H1 (cell line): ENCODE results near the gene TBX2. TPM values are rescaled to one million over a fixed set of nuclear protein-coding genes. Genes with fewer than 3 reads are reported as not detected.

Experiments
- CEBPB ChIP-seq: IDR thresholded peaks from 2 replicates; pipeline ENCODE4 v1.6.1; 2012; ENCODE audit warnings: low read depth, low read length
- CHD2 ChIP-seq: IDR thresholded peaks from 2 replicates; pipeline ENCODE4 v1.6.1; 2012; ENCODE audit warnings: low read length, improper control_type of control experiment
- EZH2 ChIP-seq: fragments of 200-600 bp; sonication (generic); IDR thresholded peaks from 2 replicates; pipeline ENCODE4 v1.7.1; 2012; ENCODE audit warnings: low read depth, mild to moderate bottlenecking, moderate library complexity, low read length, inconsistent platforms; ENCODE audit not compliant: severe bottlenecking
- MAFK ChIP-seq: IDR thresholded peaks from 2 replicates; pipeline ENCODE4 v1.6.1; 2012; ENCODE audit warnings: low read depth, mild to moderate bottlenecking, improper control_type of control experiment, low read length
- RNF2 ChIP-seq: fragments of 200-900, 300-1000 bp; sonication (generic); IDR thresholded peaks from 2 replicates; pipeline ENCODE4 v1.7.1; 2016; ENCODE audit warnings: borderline replicate concordance, low read depth, mild to moderate bottlenecking, antibody characterized with exemption, low read length; ENCODE audit not compliant: poor library complexity, severe bottlenecking; ENCODE audit errors: missing control alignments
- RXRA ChIP-seq: IDR thresholded peaks from 2 replicates; pipeline ENCODE4 v1.6.1; 2011; ENCODE audit warnings: low read depth, mild to moderate bottlenecking, low read length, moderate library complexity; ENCODE audit not compliant: insufficient read depth
- polyA plus RNA-seq, 7 experiments: library from polyadenylated mRNA; depleted of rRNA in 3 of 7; stranded (reverse) in 5 of 7; unstranded in 2 of 7; fragments of >200 nt in 5 of 7; fragments of 200-250 nt in 2 of 7; gene quantifications; 1 replicate in 5 of 7; 2 replicates in 1 of 7; 4 replicates in 1 of 7; pipeline versions ENCODE4 v1.2.1 to v1.2.3, GENCODE V29; 2011 to 2013; ENCODE audit warnings: missing spikeins in 2 of 7, mixed read lengths in 2 of 7
- total RNA-seq: library from RNA; stranded (reverse); fragmentation: NEBNext Ultra II Directional; extraction: Animal tissue kit (Norgen Biotek cat#: 25700); gene quantifications from 2 replicates; pipeline ENCODE4 v1.2.1, GENCODE V29; 2021
- TF ChIP-seq, protein P1 (sequence below): fragments of 300-600 bp; sonication (generic); IDR thresholded peaks from 2 replicates; pipeline ENCODE4 v1.7.1; 2012; ENCODE audit warnings: low read length, moderate library complexity, mild to moderate bottlenecking, inconsistent platforms; ENCODE audit not compliant: insufficient replicate concordance
- TF ChIP-seq, protein P2 (sequence below): IDR thresholded peaks from 2 replicates; pipeline ENCODE4 v1.6.1; 2012; ENCODE audit warnings: inconsistent platforms

TBX2 gene
- total and polyA plus RNA-seq, 2 of the 8 experiments (the other 6 are each of a cell fraction or from before 2014, with no cell fraction given): not detected

DNA sequence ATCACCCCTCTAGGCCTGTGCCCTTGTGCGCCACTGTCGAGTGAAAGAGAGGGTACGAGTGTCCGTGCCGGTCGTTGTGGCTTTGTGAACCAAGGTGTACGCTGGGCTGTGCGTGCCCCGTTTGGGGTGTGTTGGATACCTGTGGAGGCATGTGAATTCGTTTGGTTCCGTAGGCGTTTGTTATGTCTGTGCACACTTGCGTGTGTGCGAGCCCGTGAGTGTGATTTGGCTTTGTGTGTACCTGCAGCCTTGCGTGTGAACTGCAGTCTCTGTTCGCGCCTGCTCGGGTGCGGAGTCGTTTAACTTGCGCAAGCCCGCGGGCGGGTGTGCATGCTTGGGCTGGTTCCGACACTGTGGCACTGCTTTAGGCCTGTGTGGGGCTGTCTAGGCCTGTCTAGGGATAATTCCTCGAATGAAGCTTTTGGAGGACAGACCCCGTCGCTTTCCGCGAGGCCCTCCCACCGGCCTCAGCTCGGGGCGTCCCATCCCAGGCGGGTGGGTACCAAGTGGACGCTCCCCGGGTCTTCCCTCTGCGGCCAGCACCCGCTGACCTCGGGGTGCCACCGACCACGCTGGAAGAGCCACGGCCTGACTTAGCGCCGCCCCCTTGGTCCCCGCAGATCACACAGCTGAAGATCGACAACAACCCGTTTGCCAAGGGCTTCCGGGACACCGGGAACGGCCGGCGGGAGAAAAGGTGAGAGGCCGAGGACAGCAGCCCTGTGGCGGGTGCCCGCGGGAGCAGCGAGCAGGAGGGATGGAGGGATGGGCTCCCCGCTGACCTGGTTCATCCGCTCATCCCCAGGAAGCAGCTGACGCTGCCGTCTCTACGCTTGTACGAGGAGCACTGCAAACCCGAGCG is 4.4 kb downstream of the TBX2 start (continued):
- TF ChIP-seq, protein P1, sequence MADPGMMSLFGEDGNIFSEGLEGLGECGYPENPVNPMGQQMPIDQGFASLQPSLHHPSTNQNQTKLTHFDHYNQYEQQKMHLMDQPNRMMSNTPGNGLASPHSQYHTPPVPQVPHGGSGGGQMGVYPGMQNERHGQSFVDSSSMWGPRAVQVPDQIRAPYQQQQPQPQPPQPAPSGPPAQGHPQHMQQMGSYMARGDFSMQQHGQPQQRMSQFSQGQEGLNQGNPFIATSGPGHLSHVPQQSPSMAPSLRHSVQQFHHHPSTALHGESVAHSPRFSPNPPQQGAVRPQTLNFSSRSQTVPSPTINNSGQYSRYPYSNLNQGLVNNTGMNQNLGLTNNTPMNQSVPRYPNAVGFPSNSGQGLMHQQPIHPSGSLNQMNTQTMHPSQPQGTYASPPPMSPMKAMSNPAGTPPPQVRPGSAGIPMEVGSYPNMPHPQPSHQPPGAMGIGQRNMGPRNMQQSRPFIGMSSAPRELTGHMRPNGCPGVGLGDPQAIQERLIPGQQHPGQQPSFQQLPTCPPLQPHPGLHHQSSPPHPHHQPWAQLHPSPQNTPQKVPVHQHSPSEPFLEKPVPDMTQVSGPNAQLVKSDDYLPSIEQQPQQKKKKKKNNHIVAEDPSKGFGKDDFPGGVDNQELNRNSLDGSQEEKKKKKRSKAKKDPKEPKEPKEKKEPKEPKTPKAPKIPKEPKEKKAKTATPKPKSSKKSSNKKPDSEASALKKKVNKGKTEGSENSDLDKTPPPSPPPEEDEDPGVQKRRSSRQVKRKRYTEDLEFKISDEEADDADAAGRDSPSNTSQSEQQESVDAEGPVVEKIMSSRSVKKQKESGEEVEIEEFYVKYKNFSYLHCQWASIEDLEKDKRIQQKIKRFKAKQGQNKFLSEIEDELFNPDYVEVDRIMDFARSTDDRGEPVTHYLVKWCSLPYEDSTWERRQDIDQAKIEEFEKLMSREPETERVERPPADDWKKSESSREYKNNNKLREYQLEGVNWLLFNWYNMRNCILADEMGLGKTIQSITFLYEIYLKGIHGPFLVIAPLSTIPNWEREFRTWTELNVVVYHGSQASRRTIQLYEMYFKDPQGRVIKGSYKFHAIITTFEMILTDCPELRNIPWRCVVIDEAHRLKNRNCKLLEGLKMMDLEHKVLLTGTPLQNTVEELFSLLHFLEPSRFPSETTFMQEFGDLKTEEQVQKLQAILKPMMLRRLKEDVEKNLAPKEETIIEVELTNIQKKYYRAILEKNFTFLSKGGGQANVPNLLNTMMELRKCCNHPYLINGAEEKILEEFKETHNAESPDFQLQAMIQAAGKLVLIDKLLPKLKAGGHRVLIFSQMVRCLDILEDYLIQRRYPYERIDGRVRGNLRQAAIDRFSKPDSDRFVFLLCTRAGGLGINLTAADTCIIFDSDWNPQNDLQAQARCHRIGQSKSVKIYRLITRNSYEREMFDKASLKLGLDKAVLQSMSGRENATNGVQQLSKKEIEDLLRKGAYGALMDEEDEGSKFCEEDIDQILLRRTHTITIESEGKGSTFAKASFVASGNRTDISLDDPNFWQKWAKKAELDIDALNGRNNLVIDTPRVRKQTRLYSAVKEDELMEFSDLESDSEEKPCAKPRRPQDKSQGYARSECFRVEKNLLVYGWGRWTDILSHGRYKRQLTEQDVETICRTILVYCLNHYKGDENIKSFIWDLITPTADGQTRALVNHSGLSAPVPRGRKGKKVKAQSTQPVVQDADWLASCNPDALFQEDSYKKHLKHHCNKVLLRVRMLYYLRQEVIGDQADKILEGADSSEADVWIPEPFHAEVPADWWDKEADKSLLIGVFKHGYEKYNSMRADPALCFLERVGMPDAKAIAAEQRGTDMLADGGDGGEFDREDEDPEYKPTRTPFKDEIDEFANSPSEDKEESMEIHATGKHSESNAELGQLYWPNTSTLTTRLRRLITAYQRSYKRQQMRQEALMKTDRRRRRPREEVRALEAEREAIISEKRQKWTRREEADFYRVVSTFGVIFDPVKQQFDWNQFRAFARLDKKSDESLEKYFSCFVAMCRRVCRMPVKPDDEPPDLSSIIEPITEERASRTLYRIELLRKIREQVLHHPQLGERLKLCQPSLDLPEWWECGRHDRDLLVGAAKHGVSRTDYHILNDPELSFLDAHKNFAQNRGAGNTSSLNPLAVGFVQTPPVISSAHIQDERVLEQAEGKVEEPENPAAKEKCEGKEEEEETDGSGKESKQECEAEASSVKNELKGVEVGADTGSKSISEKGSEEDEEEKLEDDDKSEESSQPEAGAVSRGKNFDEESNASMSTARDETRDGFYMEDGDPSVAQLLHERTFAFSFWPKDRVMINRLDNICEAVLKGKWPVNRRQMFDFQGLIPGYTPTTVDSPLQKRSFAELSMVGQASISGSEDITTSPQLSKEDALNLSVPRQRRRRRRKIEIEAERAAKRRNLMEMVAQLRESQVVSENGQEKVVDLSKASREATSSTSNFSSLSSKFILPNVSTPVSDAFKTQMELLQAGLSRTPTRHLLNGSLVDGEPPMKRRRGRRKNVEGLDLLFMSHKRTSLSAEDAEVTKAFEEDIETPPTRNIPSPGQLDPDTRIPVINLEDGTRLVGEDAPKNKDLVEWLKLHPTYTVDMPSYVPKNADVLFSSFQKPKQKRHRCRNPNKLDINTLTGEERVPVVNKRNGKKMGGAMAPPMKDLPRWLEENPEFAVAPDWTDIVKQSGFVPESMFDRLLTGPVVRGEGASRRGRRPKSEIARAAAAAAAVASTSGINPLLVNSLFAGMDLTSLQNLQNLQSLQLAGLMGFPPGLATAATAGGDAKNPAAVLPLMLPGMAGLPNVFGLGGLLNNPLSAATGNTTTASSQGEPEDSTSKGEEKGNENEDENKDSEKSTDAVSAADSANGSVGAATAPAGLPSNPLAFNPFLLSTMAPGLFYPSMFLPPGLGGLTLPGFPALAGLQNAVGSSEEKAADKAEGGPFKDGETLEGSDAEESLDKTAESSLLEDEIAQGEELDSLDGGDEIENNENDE: no peak
- TF ChIP-seq MAFK (no peak), EZH2 (peak; percentile 79), RXRA (no peak), CEBPB (0 out of 2 replicates have a peak, but pooled peaks have one; percentile 26), RNF2 (peak; percentile 98), CHD2 (no peak)
- TF ChIP-seq, protein P2, sequence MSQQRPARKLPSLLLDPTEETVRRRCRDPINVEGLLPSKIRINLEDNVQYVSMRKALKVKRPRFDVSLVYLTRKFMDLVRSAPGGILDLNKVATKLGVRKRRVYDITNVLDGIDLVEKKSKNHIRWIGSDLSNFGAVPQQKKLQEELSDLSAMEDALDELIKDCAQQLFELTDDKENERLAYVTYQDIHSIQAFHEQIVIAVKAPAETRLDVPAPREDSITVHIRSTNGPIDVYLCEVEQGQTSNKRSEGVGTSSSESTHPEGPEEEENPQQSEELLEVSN: no peak
